ENCODE measurements around the gene EFCAB9. TPM values are rescaled to one million over a fixed set of nuclear protein-coding genes. Genes with fewer than 3 reads are reported as not detected.
A peak's percentile ranks its signal among the peaks of the same experiment; 100 is the strongest.

EFCAB9 gene
- total and polyA plus RNA-seq, 11 donors: not detected

DNA sequence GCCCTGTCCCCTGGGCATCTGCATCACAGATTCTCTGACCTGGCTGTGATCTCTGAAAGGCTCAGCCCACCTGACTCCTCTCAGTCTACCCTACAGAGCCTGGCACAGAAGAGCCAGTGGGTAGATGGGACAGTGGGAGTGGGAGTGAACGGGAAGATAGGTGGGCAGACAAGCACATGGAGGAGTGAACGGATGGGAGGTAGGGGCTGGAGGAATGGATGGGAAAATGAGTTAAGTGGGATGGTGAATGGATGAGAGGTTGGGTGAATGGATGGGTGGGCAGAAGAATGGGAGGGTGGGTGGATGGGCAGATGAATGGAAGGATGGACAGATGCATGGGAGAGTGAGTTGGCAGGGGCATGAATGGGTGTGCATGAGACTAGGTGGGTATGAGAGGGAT lies 24.8 kb upstream of the EFCAB9 start:
- H3K4me3 ChIP-seq: no peak overlapping the region
- H3K27ac ChIP-seq: peak overlapping the region in 3 of 12 donors; percentile 72 to 83 (median 79)
- DNase-seq: no peak
- TF ChIP-seq CTCF (IDR thresholded peaks at IDR 0.05) (no peak), POLR2A (IDR thresholded peaks at IDR 0.05) (no peak)
- no peaks in the 10 kb centered on the region for H3K9me3 ChIP-seq
- ATAC-seq: no peak
- intact Hi-C loops (cut with DNase I): no loop called here
- peaks cover 0 to 15% (median 0%) of the 10 kb centered on the region in 9 donors for H3K36me3 ChIP-seq
- H3K4me1 ChIP-seq: peaks cover 11 to 83% (median 43%) of the 10 kb centered on the region in 12 donors
- no peaks in the 10 kb centered on the region for H3K27me3 ChIP-seq
- 96 to 99% (median 98%) methylated on average over 2 of the region's 2 CpGs for WGBS, 4 donors

- Histone ChIP-seq H3K27me3 (no peaks in the 10 kb centered on the region), H3K27ac (peak overlapping the region in 11 of 12 donors; percentile 4 to 88 (median 44)), H3K9me3 (no peaks in the 10 kb centered on the region), H3K36me3 (peaks cover 0 to 15% (median 0%) of the 10 kb centered on the region in 9 donors), H3K4me3 (no peak overlapping the region), H3K4me1 (peaks cover 12 to 83% (median 43%) of the 10 kb centered on the region in 12 donors)
- DNase-seq: peak in 2 of 5 donors; percentile 55 to 83
- intact Hi-C loops (cut with DNase I): no loop called here
- peak; percentile 62 to 77 (median 70) for ATAC-seq
- 37 to 59% (median 44%) methylated on average over 9 of the region's 9 CpGs for WGBS, 4 donors
- no peak for TF ChIP-seq CTCF (IDR thresholded peaks at IDR 0.05)
- TF ChIP-seq POLR2A (IDR thresholded peaks at IDR 0.05): no peak
Observed at GRCh38 chr5:172170251-172170701, 23.7 kb upstream of the EFCAB9 start.

- no peaks in the 10 kb centered on the region for H3K27me3 ChIP-seq
- intact Hi-C loops (cut with DNase I): no loop called here
- peaks cover 12 to 88% (median 46%) of the 10 kb centered on the region in 12 donors for H3K4me1 ChIP-seq
- ATAC-seq (no peak), DNase-seq (no peak)
- no peak overlapping the region for H3K4me3 ChIP-seq
- peaks cover 0 to 15% (median 0%) of the 10 kb centered on the region in 9 donors for H3K36me3 ChIP-seq
- WGBS, 4 donors: 86 to 96% (median 91%) methylated on average over 8 of the region's 8 CpGs
- TF ChIP-seq POLR2A (IDR thresholded peaks at IDR 0.05) (no peak), CTCF (IDR thresholded peaks at IDR 0.05) (no peak)
- peak overlapping the region in 3 of 12 donors; percentile 53 to 88 (median 67) for H3K27ac ChIP-seq
- H3K9me3 ChIP-seq: no peaks in the 10 kb centered on the region
Observed at GRCh38 chr5:172171118-172171517, 22.9 kb upstream of the EFCAB9 start.

DNA sequence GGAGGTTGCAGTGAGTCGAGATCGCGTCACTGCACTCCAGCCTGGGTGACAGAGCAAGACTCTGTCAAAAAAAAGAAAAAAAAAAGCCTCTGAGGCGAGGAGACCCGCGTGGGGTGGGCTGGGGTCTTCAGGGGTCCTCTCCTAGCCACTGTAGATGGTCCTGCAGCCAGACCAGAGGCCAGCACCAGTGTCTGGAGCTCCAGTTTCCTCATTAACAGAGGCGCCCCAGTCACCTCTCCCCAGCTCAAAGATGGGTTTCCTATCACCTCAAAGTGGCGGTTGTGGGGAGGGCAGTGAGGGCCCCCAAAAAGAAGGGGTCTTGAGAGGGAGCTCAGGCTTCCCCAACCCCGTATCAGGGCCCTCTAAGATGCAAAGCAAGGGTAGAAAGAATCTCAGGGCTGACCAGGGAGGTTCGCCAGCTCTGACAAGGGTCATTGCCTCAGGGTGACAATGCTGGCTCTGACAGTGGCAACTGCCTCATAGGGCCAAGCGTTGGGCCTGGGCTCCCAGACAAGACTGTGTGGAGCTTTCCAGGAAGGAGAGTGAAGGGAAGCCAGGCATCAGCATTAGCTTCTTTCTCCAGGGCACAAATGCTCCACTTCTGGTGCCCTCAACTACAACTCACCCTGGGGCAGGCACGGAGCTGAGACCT lies 20.9 kb upstream of the EFCAB9 start:
- no peaks in the 10 kb centered on the region for H3K9me3 ChIP-seq
- intact Hi-C loops (cut with DNase I): no loop called here
- peak; percentile 49 to 76 (median 73) for ATAC-seq
- TF ChIP-seq CTCF (IDR thresholded peaks at IDR 0.05): no peak
- no peak for TF ChIP-seq POLR2A (IDR thresholded peaks at IDR 0.05)
- peak overlapping the region in 11 of 12 donors; percentile 31 to 93 (median 68) for H3K27ac ChIP-seq
- H3K4me3 ChIP-seq: no peak overlapping the region
- WGBS, 4 donors: 72 to 81% (median 75%) methylated on average over 12 of the region's 12 CpGs
- peak in 4 of 5 donors; percentile 39 to 84 (median 76) for DNase-seq
- peaks cover 0 to 15% (median 0%) of the 10 kb centered on the region in 9 donors for H3K36me3 ChIP-seq
- peaks cover 9 to 96% (median 38%) of the 10 kb centered on the region in 12 donors for H3K4me1 ChIP-seq
- no peaks in the 10 kb centered on the region for H3K27me3 ChIP-seq

All from heart left ventricle (tissue), 16 donors.